Measurements from ENCODE around the gene CABP4.
"Not testable (repeated sequence)": the region's sequence is repeated elsewhere in the genome, so short reads cannot be mapped to it uniquely, and the experiment has no call there.

Gene CABP4

DNA sequence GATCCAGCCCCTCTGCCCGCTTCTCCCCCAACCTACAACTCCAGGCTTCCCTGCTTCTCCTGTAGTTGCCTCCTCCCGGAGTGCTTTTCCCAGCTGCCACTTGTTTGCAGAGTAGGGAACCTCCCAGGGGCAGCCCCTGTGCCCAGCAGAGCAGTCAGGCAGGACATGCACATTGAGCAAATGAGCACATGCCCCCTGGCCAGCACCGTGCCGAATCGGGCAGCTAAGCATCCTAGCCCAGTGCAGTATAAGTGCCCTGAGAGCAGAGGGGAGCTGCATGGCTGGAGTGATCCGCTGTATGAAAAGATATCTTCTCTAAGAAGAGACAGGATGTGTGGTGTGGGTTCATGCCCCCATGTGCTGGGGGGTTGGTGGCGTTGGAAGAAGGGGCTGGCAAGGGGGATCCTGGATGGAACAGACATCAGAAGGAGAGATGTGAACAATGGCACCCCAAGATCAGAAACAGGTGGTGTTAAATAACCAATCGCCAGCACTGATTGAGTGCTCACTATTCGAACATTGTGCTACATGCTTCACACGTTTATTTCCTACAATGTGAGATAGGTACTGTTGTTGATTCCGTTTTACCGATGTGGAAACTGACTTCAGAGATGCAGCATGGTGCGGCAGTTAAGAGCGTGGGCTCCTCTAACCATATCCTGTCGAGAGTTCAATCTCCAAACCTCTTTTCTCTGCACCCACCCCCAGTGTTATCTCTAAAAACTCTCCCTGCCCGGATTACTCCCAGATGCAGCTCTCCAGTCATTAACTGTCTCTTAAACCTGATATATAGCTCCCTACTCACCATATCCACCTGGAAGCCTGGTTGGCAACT is 28.9 kb downstream of the CABP4 start:
- no peak for DNase-seq

DNA sequence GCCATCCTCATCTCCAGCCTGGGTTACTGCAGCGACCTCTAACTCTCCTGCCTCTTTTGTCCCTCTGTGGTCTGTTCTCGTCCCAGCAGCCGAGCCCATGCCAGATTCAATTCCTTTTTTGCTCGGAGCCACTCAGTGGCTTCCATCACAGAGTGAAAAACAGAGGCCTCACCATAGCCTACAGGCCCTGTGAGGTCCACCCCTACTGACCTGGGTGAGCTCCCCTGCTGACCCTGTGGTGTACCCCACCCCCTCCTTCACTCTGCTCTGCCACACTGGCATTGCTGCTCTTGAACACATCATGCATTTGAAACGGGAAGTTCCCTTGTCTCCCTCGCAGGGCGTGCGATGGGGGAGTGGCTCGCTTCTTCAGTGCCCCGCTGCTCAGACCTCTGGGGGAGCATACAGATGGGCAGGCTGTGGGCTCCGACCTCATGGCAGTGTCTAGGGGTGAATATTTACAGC is 29.7 kb downstream of the CABP4 start:
- DNase-seq, result no peak

DNA sequence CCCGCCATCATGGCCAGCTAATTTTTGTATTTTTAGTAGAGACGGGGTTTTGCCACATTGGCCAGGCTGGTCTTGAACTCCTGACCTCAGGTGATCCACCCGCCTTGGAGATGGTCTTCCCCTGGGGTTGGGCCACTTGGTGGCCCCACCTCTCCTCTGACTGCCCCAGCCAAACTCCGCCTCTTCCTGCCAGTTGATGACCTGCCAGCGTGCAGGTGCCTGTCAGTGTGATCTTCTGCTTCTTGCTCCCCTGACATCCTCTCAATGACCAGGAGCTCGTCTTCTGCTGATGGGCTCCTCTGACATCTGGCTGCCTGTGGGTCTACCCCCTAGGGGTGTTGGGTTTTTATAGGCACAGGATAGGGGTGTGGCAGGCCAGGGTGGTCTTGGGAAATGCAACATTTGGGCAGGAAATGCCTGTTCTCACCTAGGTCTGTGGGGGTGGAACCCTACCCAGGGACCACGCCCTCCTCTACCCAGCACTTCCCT is 30.8 kb downstream of the CABP4 start:
- DNase-seq, result not testable (repeated sequence)

DNA sequence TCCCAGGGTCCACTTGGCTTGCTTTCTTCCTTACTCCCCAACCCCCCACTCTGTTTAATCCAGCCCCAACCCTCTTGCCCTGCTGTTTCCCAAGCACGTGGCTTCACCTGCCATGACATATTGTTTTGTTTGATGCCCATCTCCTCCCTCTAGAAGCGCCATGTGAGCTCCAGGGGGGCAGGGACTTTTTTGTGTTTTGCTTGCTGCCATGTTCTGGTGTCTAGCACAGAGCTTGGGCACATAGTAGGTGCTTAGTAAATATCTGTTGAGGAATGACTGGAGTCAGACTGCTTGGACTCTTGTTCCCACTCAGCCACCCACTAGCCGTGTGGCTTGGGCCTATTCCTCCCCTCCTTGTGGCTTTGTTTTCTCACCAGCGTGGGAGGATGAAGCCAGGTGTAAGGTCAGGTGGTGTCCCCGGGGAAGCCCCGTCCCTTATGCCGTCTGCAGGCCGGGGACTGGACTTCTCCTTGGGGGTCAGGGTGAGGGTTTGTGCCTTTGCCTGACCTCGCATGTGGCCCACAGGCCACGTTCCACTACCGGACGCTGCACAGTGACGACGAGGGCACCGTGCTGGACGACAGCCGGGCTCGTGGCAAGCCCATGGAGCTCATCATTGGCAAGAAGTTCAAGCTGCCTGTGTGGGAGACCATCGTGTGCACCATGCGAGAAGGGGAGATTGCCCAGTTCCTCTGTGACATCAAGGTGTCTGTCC is 31.5 kb downstream of the CABP4 start:
- DNase-seq, result no peak

DNA sequence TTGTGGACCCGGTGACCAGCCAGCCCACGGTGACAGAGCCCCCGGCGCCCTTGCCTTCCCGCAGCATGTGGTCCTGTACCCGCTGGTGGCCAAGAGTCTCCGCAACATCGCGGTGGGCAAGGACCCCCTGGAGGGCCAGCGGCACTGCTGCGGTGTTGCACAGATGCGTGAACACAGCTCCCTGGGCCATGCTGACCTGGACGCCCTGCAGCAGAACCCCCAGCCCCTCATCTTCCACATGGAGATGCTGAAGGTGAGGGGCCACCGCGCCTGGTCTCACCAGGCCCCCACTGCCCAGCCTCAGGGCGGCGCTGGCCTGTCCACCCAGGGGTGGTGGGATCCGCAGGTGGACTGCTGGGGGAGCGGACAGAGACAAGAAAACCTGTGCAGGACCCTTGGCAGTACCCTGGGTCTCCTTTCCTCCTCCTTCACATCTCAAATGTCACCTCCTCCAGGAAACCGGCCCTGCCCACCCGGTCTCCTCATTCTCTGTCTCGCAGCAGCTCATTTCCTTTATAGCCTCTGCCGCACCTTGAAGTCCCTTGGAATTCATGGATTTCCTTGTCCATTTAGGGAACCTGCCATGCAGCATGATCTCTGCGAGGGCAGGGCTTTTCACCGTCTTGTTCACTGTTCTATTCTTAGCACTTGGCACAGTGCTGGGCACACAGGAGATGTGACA is 34.2 kb downstream of the CABP4 start:
- DNase-seq, result no peak

DNA sequence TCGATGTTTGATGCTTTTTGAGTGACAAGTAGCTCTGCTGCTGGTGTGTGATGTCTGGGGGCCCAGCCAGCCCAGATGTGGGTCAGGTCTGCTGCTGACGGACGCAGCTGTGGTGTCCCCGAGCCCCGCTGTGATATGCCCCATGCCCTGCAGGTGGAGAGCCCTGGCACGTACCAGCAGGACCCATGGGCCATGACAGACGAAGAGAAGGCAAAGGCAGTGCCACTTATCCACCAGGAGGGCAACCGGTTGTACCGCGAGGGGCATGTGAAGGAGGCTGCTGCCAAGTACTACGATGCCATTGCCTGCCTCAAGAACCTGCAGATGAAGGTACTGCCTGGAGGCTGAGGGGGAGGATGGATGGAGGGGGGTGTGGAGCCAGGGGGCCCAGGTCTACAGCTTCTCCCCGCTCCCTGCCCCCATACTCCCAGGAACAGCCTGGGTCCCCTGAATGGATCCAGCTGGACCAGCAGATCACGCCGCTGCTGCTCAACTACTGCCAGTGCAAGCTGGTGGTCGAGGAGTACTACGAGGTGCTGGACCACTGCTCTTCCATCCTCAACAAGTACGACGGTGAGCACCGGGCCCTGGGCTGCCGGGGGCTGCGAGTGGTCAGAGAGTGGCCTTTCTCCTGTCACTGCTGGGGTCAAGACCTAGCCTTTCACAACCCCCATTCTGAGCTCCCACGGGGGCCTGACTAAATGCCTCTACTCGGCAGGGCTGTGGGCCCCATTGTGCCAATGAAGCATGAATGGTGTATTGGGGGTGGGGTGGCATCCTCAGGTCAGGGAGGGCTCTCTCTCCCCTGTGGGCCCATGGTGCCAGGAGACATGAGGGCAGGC is 35.0 kb downstream of the CABP4 start:
- no peak for DNase-seq

DNA sequence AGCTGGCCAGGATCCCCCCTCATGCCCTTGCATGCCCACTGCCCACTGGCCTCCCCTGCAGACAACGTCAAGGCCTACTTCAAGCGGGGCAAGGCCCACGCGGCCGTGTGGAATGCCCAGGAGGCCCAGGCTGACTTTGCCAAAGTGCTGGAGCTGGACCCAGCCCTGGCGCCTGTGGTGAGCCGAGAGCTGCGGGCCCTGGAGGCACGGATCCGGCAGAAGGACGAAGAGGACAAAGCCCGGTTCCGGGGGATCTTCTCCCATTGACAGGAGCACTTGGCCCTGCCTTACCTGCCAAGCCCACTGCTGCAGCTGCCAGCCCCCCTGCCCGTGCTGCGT is 35.5 kb downstream of the CABP4 start:
- DNase-seq, result no peak

DNA sequence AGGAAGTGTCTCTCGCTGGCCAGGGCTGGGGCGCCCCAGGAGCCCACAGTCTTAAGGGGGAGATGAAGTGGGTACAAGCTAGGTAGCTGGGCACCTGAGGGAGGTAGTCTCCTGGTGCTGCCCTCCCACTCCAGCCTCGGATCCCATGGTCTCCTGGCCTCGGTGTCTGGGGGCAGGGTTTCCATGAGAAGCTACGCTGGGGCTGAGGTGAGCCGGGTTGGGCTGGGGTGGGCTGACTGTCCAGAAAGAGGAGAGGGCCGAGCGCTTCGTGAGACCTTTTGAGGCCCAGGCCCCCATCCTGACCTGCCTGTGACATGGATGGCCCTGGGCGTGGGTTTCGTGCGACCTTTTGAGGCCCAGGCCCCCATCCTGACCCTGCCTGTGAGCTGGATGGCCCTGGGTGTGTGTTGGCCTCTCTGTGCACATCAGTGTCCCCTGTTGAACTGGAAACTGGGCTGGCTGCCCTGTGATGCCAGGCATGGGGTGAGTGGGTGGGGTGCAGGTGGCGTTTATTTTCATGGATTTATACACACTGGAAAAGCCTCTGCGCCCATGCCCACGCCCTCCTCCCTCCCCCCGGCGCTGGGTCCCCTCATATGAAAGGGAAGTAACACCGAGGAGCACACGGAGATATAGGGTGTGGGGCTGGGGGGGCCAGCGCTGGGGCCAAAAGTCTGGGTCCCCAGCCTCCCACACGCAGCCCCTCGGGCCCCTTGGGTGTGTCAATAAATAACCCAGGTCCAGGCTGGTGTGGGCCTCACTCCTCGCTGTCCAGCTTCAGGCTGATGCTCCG is 36.3 kb downstream of the CABP4 start:
- no peak for DNase-seq

DNA sequence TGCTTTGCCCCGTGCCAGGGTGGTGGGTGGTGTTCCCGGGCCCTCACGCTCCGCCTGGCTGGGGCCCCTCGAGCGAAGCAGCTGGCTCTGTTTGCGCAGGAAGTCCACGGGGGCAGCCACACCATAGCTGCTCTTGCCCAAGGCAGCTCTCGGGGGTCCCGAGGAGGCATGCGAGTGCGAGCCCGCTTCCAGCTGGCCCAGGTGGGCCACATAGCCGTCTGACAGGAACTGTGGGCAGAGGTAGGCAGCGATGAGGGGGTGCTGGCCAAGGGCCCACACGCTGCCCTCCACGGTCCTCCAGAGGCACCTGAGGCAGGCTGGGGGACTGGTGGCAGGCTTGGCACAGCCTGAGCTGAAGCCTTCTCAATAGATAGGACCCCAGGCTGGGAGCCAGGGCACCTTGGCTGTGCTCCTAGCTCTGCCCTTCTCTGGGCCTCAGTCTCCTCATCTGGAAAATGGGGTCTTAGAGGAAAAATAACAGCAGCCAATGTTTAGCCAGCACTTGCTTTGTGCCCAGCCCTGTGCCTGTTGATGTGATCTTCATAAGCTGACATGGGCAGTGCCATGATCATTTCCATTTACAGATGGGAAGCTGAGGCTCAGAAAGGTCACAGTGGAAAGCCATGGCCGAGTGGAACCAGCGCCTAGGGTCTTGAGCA is 37.0 kb downstream of the CABP4 start:
- DNase-seq, result no peak

DNA sequence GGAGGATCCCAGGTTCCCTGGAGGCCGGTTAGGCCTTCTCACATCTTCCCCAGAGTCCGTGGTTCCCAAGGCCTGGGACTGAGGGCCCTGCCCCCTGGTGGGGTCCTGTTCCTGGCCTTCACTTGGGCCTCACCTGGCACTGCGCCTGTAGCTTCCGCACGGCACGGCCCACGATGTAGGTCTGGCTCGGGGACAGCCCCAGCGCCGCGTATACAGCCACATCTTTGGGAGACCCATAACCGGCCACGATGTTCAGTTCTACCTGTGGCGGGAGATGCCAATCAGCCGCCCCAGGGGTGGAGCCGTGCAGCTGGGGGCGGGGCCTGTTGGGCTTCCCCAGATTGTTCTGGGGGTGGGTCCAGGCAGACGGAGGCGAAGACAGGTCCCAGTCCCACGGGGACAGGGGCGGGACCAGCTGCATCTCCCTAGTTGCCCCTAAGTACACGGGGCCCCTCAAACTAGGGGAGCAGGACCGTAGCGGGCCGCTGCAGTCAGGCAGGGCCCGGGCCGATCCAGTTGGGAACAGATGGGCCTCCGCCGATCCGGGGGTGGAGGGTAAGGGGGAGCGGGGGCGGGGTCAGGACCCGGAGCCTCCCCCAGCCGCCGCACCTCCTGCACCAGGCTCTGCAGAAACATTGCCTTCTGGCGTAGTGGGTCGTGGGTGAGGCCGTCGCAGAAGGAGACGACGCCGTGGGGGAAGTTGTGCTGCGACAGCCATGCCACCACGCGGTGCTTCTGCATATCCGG is 37.8 kb downstream of the CABP4 start:
- no peak for DNase-seq

DNA sequence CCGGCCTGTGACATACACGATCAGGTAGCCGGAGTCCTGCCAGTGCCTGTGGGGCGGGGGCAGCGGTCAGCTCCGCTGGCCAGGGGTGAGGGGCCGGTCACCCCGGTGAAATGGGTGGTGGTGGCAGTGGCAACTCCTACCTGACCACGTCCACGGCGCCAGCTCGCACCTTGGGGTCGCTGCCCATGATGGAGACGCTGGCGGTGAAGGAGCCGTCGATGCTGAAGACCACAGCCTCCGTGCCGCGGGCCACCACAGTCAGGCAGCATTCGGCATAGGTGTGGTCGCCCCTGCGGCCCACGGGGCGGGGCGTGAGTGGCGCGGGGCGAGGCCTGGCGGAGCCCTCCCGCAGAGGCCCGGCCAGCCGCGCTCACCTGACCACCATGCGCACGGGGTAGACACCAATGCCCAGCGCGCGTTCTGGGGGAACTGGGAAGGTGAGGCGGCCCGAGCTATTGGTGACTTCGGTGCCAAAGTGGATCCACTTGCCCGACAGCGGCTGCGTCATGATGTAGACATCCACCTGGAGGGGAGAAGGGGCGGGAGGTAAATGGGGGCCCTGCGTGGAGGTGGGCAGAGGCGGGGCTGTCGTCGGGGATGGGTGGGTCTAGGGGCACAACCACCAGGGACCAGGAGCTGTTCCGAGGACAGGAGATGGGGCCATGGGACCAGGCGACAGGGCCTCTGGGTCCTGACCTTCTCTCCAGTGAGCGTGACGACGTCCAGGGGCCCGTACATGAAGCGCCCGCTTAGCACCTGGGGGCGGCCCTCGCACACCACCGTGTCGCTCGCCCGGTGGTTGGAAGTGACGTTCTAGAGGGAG is 38.6 kb downstream of the CABP4 start:
- no peak for DNase-seq

DNA sequence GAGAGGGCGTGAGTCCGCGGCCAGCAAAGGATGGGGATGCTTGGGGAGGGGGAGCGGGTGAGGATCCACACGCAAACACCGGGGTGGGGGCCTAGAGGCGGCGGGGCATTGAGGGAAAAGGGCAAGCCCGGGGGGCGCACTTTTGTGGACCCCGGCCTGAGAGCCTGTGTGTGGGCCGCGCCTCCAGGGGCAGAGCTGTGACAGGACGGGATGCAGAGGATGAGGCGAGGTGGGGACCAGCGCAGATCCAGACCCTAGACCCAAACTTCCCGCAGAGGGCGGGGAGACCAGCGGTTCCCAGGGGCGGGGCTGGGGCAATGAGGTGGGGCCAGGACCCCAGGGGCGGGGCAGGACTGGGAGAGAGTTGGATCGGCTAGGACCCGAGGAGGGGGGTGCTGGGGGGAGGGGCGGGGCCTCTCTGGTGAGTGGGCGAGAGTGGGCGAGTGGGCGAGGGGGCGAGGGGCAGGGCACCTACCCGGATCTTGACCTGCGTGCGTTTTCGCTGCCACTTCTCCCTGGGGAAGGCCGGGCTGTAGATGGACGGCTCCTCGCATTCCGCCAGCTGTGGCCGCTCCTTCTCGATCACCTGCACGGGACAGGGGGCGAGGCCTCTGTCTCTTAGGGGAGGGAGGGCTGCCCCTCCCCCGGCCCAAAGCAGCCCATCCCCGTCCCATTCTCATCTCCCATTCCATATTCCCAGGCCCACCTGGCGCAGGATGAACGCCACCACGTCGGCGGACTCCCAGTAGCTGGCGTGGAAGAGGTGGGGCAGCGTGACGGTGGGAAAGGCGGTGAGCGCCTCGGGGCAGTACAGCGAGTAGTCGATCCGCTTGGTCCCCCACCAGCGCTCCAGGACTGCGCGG is 39.4 kb downstream of the CABP4 start:
- DNase-seq, result no peak

DNA sequence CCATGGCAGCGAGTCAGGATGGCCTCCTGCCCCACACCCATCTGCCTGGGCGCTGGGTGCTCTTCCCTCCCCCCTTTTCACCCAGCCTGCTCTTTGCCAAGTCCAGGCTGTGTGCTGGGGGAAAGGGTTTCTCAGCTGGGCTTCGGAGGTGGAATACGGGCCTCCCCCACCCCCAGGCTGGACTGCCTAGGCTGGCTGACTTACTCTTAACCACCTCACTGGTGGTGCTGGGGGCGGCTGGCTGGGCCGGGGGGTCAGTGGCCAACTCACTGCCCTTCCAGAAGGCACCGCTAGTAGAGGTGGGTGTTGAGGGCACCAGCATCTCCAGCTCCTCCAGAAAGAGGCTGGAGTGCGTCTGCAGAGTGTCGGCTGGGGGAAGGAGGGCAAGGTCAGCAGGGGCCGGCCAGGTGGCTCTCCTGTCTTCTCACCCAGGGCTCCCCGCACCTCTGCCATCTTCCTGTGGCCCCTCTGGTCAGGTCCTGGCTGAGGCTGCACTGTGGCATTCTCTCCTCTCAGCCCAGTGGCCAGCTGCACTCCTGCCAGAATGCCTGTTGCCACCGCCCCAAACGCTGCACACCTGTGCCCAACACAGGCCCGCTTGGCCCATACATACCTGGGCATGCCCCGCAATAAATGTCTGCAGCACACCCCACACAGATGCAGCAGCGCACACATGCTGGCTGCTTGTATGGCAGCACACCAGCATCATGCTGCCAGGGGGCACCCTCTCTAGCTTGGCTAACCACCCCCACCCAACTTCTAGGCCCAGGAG is 40.3 kb downstream of the CABP4 start:
- no peak for DNase-seq

DNA sequence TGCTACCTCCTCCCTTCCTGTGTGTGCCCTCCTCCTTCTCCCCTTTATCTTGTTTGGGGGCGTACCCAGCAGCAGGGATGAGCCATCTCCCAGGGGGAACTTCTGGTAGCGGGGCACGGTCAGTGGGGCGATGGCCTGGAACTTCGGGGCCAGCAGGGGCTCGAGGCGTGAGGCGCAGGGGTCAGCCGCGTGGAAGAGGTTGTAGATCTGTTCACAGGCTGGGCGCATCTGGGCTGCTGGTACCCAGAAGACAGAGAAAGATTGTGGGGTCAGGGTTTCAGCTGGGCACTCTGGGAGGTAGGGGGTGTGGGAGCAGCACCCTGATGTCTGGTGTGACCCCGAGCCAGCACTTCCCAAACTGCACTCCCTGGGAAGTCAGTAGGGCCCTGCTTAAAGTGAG is 41.0 kb downstream of the CABP4 start:
- DNase-seq, result no peak

DNA sequence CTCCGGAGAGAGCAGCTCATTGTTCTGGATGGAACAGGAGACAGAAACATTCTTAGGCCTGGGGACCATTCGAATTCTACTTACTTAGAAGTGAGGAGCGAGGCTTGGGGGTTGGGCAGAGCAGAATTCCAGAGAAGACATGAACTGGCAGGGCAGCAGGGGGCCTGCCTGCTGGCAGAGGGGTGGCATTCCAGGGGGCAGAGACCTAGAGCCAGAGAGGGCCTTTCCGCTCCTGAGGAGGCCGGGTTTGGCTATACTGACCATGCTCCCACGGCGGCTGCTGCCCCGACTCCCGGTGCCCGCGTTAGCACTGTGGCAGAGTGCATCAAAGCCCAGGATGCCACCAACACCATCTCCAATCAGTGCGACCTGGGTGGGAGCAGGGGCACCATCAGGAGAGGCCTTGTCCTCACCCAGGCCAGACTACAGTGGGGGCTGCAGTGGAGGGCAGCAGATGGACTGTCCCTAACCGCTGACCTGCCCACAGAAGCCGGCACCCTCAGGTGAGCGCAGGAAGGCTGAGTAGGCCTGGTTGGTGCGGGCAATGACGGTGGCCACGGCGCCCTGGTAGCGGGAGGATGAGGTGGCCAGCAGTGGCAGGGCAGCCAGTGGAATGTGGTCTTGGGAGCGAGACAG is 42.6 kb downstream of the CABP4 start:
- DNase-seq, result no peak

DNA sequence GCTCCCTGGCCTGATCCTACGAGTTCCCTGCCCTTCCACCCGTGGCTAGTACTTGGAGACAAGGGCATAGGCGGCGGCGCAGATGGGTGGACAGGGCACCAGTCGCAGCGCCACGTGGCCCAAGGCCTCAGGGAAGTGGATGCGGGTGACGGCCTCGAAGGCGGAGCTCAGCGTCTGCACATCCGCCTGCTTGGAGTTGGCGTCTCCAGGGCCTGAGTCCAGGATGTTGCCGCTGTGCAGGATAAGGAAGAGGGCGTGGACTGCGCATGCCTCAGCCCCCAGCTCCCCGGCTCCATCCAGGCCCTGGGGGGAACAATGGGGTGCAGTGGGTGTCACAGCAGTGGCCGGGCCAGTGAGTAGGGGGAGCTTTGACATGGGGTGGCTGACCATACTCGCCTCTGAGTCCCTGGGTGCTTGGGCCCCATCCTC is 43.4 kb downstream of the CABP4 start:
- no peak for DNase-seq

DNA sequence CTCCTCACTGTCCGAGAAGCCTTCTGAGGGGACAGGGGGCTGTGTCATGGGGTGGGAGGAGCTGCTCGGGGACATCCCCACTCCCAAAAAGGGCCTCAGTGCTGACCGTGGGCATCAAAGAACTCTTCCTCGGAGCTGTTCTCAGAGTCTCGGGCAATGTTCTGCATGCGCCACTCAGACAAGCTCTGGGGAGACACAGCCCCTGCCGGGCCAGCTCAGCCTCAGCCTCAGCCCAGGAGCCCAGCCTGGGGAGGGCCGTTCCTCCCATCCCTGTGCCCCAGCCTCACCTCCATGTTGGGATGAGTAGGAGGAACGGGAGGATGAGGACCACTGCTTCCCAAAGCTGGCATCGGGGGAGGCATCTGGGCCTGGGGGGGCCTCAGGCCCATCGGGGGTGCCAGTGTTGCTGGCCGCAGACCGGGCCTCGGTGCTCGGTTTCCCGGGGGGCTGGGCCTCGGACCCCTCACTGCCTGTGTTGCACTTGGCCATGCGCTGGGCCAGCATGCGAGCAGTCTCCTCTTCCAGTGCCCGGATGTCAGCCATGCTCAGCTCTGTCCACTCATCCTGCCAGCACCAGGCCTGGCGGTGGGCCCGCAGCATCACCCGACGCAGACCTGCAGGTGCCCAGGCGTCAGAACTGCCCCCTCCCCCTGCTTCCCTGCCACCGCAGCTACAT is 44.8 kb downstream of the CABP4 start:
- no peak for DNase-seq

Data from NCI-H187 (cell line).